HL-60 (cell line): Measurements from ENCODE around the gene OSBPL8.

Experiments
- CTCF ChIP-seq: IDR thresholded peaks from one replicate; pipeline ENCODE4 v1.5.1; 2011; ENCODE audit warnings: low read length, control low read depth, inconsistent platforms; ENCODE audit not compliant: insufficient read depth
- REST ChIP-seq: IDR thresholded peaks from 2 replicates; pipeline ENCODE4 v1.6.1; 2012; ENCODE audit warnings: low read depth; ENCODE audit not compliant: insufficient replicate concordance

GRCh38 chr12:76569685-76570604 is 10.4 kb upstream of the OSBPL8 start:
- TF ChIP-seq CTCF, result no peak
- no peak for TF ChIP-seq REST
